HG03095 (cell line): ENCODE data around the gene HOXD1.

Experiments
- ATAC-seq: cut with Tn5 transposase; IDR thresholded peaks from one replicate; pipeline ENCODE4 v1.9.1; 2021; ENCODE audit warnings: moderate library complexity; ENCODE audit not compliant: unreplicated experiment

The HOXD1 gene

GRCh38 chr2:176187899-176188773, at the start of gene HOXD1:
HOXD1 (plus strand) TSS chr2:176188668; CDS start chr2:176188802, 134 bp downstream.
- no peak for ATAC-seq

- no peak for ATAC-seq
These were observed 49.4 kb upstream of the HOXD1 start for GRCh38 chr2:176138923-176139660.

GRCh38 chr2:176139661-176140512, 48.6 kb upstream of the HOXD1 start:
- no peak for ATAC-seq

GRCh38 chr2:176140513-176141317, 47.8 kb upstream of the HOXD1 start:
- ATAC-seq: peak; percentile 79

- no peak for ATAC-seq
These were observed 46.2 kb upstream of the HOXD1 start for GRCh38 chr2:176142281-176142680.

GRCh38 chr2:176145085-176145969, 43.1 kb upstream of the HOXD1 start:
- ATAC-seq: no peak

- ATAC-seq: no peak
These were observed 42.4 kb upstream of the HOXD1 start for GRCh38 chr2:176146101-176146500.

GRCh38 chr2:176146645-176147044, 41.8 kb upstream of the HOXD1 start:
- no peak for ATAC-seq

- no peak for ATAC-seq
These were observed 41.2 kb upstream of the HOXD1 start for GRCh38 chr2:176147210-176147799.

- ATAC-seq: no peak
These were observed 40.5 kb upstream of the HOXD1 start for GRCh38 chr2:176147800-176148496.

GRCh38 chr2:176148751-176149421, 39.6 kb upstream of the HOXD1 start:
- no peak for ATAC-seq

GRCh38 chr2:176149481-176149938, 39.0 kb upstream of the HOXD1 start:
- ATAC-seq: no peak

GRCh38 chr2:176149939-176150583, 38.4 kb upstream of the HOXD1 start:
- ATAC-seq: no peak

GRCh38 chr2:176150584-176151441, 37.7 kb upstream of the HOXD1 start:
- ATAC-seq: no peak

GRCh38 chr2:176151442-176152287, 36.8 kb upstream of the HOXD1 start, which contains the start of gene HOXD4:
HOXD4 (plus strand) TSS chr2:176151550; CDS start chr2:176151634, 84 bp downstream.
- ATAC-seq: no peak
